HG03442 (cell line): Measurements from ENCODE around the gene PDS5B.
"Not testable (repeated sequence)": the region's sequence is repeated elsewhere in the genome, so short reads cannot be mapped to it uniquely, and the experiment has no call there.

Experiments
- ATAC-seq: cut with Tn5 transposase; IDR thresholded peaks from one replicate; pipeline ENCODE4 v1.9.1; 2021; ENCODE audit warnings: mild to moderate bottlenecking, moderate library complexity; ENCODE audit not compliant: unreplicated experiment

PDS5B gene

GRCh38 chr13:32586080-32586900 lies at the start of gene PDS5B:
TSS of gene PDS5B (plus strand) at chr13:32586452. CDS start at chr13:32648773, 62,321 bp downstream.
- ATAC-seq: peak; percentile 81

- no peak for ATAC-seq
Observed at GRCh38 chr13:32537580-32538142, 48.6 kb upstream of the PDS5B start.

- ATAC-seq: peak; percentile 72
Observed at GRCh38 chr13:32538143-32538620, 48.1 kb upstream of the PDS5B start.

GRCh38 chr13:32538621-32539246 lies 47.5 kb upstream of the PDS5B start, which contains the start of gene N4BP2L2:
TSS of gene N4BP2L2 (minus strand) at chr13:32538795. CDS start at chr13:32537027, 1,768 bp downstream.
- ATAC-seq: peak; percentile 95

GRCh38 chr13:32542221-32542620 lies 44.0 kb upstream of the PDS5B start:
- ATAC-seq: no peak

GRCh38 chr13:32545083-32545482 lies 41.2 kb upstream of the PDS5B start:
- ATAC-seq: no peak

- no peak for ATAC-seq
Observed at GRCh38 chr13:32548837-32549236, 37.4 kb upstream of the PDS5B start.

GRCh38 chr13:32549788-32550187 lies 36.5 kb upstream of the PDS5B start:
- ATAC-seq: no peak

GRCh38 chr13:32553720-32554119 lies 32.5 kb upstream of the PDS5B start:
- ATAC-seq: no peak

- no peak for ATAC-seq
Observed at GRCh38 chr13:32555613-32556012, 30.6 kb upstream of the PDS5B start.

GRCh38 chr13:32560842-32561241 lies 25.4 kb upstream of the PDS5B start:
- not testable (repeated sequence) for ATAC-seq

GRCh38 chr13:32575687-32576086 lies 10.6 kb upstream of the PDS5B start:
- not testable (repeated sequence) for ATAC-seq

- no peak for ATAC-seq
Observed at GRCh38 chr13:32577032-32577431, 9.2 kb upstream of the PDS5B start.

GRCh38 chr13:32581177-32581786 lies 5.0 kb upstream of the PDS5B start:
- ATAC-seq: no peak

- ATAC-seq: no peak
Observed at GRCh38 chr13:32582281-32582680, 4.0 kb upstream of the PDS5B start.

- no peak for ATAC-seq
Observed at GRCh38 chr13:32582991-32583390, 3.3 kb upstream of the PDS5B start.

GRCh38 chr13:32585550-32586079 lies 637 bp upstream of the PDS5B start:
- ATAC-seq: no peak

GRCh38 chr13:32587011-32587810 lies 959 bp downstream of the PDS5B start:
- ATAC-seq: peak; percentile 37

- ATAC-seq: no peak
Observed at GRCh38 chr13:32587811-32588170, 1.5 kb downstream of the PDS5B start.

GRCh38 chr13:32588736-32589135 lies 2.5 kb downstream of the PDS5B start:
- ATAC-seq: no peak
